Mammary epithelial cell (primary cell): Measurements from ENCODE around the gene L3MBTL3.

Source experiments
- EZH2 ChIP-seq: IDR thresholded peaks from 2 replicates; pipeline ENCODE4 v1.6.1; 2012; ENCODE audit warnings: low read length, inconsistent platforms, borderline replicate concordance
- TF ChIP-seq, protein P1 (sequence below), 2 donors: IDR thresholded peaks in 1 of 2; conservative IDR thresholded peaks in 1 of 2; 2 replicates each; pipeline ENCODE4 v1.5.1; 2011 to 2012; ENCODE audit warnings: inconsistent platforms in 2 of 2, low read length in 2 of 2, mild to moderate bottlenecking in 2 of 2, control low read depth in 1 of 2, low read depth in 1 of 2; ENCODE audit not compliant: insufficient read depth in 1 of 2; ENCODE audit errors: extremely low read depth in 1 of 2

- TF ChIP-seq, protein P1, sequence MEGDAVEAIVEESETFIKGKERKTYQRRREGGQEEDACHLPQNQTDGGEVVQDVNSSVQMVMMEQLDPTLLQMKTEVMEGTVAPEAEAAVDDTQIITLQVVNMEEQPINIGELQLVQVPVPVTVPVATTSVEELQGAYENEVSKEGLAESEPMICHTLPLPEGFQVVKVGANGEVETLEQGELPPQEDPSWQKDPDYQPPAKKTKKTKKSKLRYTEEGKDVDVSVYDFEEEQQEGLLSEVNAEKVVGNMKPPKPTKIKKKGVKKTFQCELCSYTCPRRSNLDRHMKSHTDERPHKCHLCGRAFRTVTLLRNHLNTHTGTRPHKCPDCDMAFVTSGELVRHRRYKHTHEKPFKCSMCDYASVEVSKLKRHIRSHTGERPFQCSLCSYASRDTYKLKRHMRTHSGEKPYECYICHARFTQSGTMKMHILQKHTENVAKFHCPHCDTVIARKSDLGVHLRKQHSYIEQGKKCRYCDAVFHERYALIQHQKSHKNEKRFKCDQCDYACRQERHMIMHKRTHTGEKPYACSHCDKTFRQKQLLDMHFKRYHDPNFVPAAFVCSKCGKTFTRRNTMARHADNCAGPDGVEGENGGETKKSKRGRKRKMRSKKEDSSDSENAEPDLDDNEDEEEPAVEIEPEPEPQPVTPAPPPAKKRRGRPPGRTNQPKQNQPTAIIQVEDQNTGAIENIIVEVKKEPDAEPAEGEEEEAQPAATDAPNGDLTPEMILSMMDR (conservative IDR thresholded peaks at IDR 0.05 in 1 of 2, IDR thresholded peaks at IDR 0.05 in 1 of 2; ENCODE audit: extremely low read depth in 1 of 2, insufficient read depth in 1 of 2, low read depth in 1 of 2, low read length in 2 of 2) = no peak
- no peak for TF ChIP-seq EZH2
Measured at GRCh38 chr6:130093546-130093945, 75.2 kb downstream of the L3MBTL3 start.
